ENCODE data around the gene ELMO1.

GRCh38 chr7:37206192-37206591, 242.5 kb downstream of the ELMO1 start:
- TF ChIP-seq CTCF (conservative IDR thresholded peaks at IDR 0.05; ENCODE audit: low read depth, low read length) (no peak), EZH2 (IDR thresholded peaks at IDR 0.05; ENCODE audit: low read length, unreplicated experiment) (no peak), EZH2phosphoT487 (IDR thresholded peaks at IDR 0.05; ENCODE audit: borderline replicate concordance, low read length) (no peak)
